K562 (cell line): ENCODE data around the gene MINDY4B. TPM values are rescaled to one million over a fixed set of nuclear protein-coding genes. Genes with fewer than 3 reads are reported as not detected.

Experiments used
- ATAC-seq: fragments of 200-7000 bp; cut with Tn5 transposase; 3 replicates; pipeline ENCODE4 v1.9.1; 2020; ENCODE audit warnings: moderate library complexity
- BruUV-seq: library from RNA; stranded (reverse); fragments of 400-500 nt; replicated peaks from 2 replicates; lab custom pipeline; 2021; lab: Mats Ljungman, UMichigan
- CTCF ChIA-PET: fragments of 300-600 bp; formaldehyde crosslinking; extraction: SDS; loops from one replicate; lab custom pipeline; 2021; ENCODE audit warnings: low intra/inter-chr PET ratio; lab: Yijun Ruan, JAX
- POLR2A ChIA-PET: fragments of 300-600, 350-650 bp; sonication (Branson Sonifier 250); formaldehyde crosslinking; extraction: SDS; loops from one replicate; lab custom pipeline; 2021; ENCODE audit warnings: antibody characterized with exemption, inconsistent platforms; lab: Yijun Ruan, JAX
- DNase-seq, 4 experiments: peaks; one replicate each; pipeline versions ENCODE4 v3.0.0 to v3.0.0-alpha.2; 2011 to 2018; ENCODE audit warnings: low spot score in 3 of 4, mixed read lengths in 3 of 4; ENCODE audit errors: extremely low read depth in 1 of 4
- FAIRE-seq: peaks from 2 replicates; lab custom pipeline; 2011; peaks lifted over from hg19 to GRCh38; lab: Jason Lieb, UNC
- H2AFZ ChIP-seq: 2 replicates; pipeline ENCODE4 v1.6.0; 2011; ENCODE audit warnings: low read depth, low read length, control low read depth, inconsistent platforms
- H3K27ac ChIP-seq: fragments of 200-600 bp; 3 replicates; pipeline ENCODE4 v1.8.0; 2011; ENCODE audit warnings: low read depth, mild to moderate bottlenecking, control low read depth, inconsistent platforms, low read length, moderate library complexity, mixed read lengths; ENCODE audit errors: extremely low read depth
- H3K27me3 ChIP-seq, 2 experiments: fragments of 300-600 bp in 1 of 2; 2 replicates in 1 of 2; 3 replicates in 1 of 2; pipeline versions ENCODE4 v1.6.0 to v1.8.0; 2011; ENCODE audit warnings: inconsistent platforms in 2 of 2, low read length in 2 of 2, mild to moderate bottlenecking in 1 of 2, mixed read lengths in 1 of 2, moderate library complexity in 1 of 2; ENCODE audit not compliant: control insufficient read depth in 2 of 2, insufficient read depth in 2 of 2
- H3K36me3 ChIP-seq: fragments of 300-600 bp; 3 replicates; pipeline ENCODE4 v1.8.0; 2011; ENCODE audit warnings: mild to moderate bottlenecking, low read length, inconsistent platforms; ENCODE audit not compliant: control insufficient read depth, insufficient read depth
- H3K4me1 ChIP-seq, 2 experiments: fragments of 200-600 bp in 1 of 2; replicated peaks in 1 of 2; 2 replicates in 1 of 2; 3 replicates in 1 of 2; pipeline versions ENCODE4 v1.5.1 to v1.8.0; 2011; ENCODE audit warnings: inconsistent platforms in 2 of 2, low read length in 2 of 2, mild to moderate bottlenecking in 1 of 2, mixed read lengths in 1 of 2, moderate library complexity in 1 of 2; ENCODE audit not compliant: control insufficient read depth in 2 of 2, insufficient read depth in 2 of 2
- H3K4me2 ChIP-seq: 2 replicates; pipeline ENCODE4 v1.6.1; 2011; ENCODE audit warnings: low read length, control low read depth, inconsistent platforms, mixed read lengths; ENCODE audit not compliant: insufficient read depth
- H3K4me3 ChIP-seq: fragments of 200-600 bp; sonication (generic), shearing (Covaris generic); 2 replicates; pipeline ENCODE4 v1.5.1; 2016; ENCODE audit warnings: control low read depth, inconsistent platforms
- H3K79me2 ChIP-seq: fragments of 200-600 bp; 3 replicates; pipeline ENCODE4 v1.8.0; 2011; ENCODE audit warnings: low read length, inconsistent platforms; ENCODE audit not compliant: control insufficient read depth, insufficient read depth
- H3K9ac ChIP-seq, 2 experiments: 2 replicates each; pipeline versions ENCODE4 v1.6.0 to v1.6.1; 2011; ENCODE audit warnings: low read depth in 2 of 2, low read length in 2 of 2, control low read depth in 1 of 2, inconsistent platforms in 1 of 2, mild to moderate bottlenecking in 1 of 2, mixed read lengths in 1 of 2; ENCODE audit not compliant: insufficient read depth in 1 of 2
- H3K9me1 ChIP-seq: one replicate; pipeline ENCODE4 v1.6.0; 2011; ENCODE audit warnings: inconsistent platforms, mild to moderate bottlenecking, low read length, moderate library complexity; ENCODE audit not compliant: control insufficient read depth, insufficient read depth
- H3K9me3 ChIP-seq: replicated peaks from 2 replicates; pipeline ENCODE4 v1.5.1; 2011; ENCODE audit warnings: low read depth, low read length, inconsistent platforms; ENCODE audit not compliant: control insufficient read depth, insufficient read depth
- H4K20me1 ChIP-seq: replicated peaks from 2 replicates; pipeline ENCODE4 v1.6.1; 2011; ENCODE audit warnings: low read length, inconsistent platforms, mixed read lengths; ENCODE audit not compliant: control insufficient read depth, insufficient read depth
- HNRNPH1 ChIP-seq: fragments of 200-400 bp; formaldehyde crosslinking; optimal IDR thresholded peaks from 2 replicates; pipeline ENCODE3; 2017; ENCODE audit warnings: low read depth, mild to moderate bottlenecking, low read length, moderate library complexity
- MTA1 ChIP-seq: fragments of 450-650 bp; IDR thresholded peaks from 2 replicates; pipeline ENCODE4 v1.6.1; 2017; ENCODE audit warnings: borderline replicate concordance
- NUFIP1 ChIP-seq: fragments of 450-650 bp; IDR thresholded peaks from 2 replicates; pipeline ENCODE4 v1.6.1; 2018; ENCODE audit not compliant: partially characterized antibody
- VEZF1 ChIP-seq: fragments of 200-800 bp; sonication (Bioruptor generic); IDR thresholded peaks from 2 replicates; pipeline ENCODE4 v1.6.1; 2017; ENCODE audit warnings: missing genetic modification characterization, missing compliant biosample characterization
- ZNF407 ChIP-seq: fragments of 450-650 bp; IDR thresholded peaks from 2 replicates; pipeline ENCODE4 v1.6.1; 2016; ENCODE audit warnings: low read depth
- WGBS: fragments of 100-300 bp; shearing (Covaris generic); methylation state at CpG from one replicate; pipeline ENCODE4 v1.1.6; 2016; ENCODE audit warnings: low coverage, mixed read lengths; ENCODE audit not compliant: insufficient coverage; ENCODE audit errors: missing lambda C conversion rate; 5-methylcytosine and 5-hydroxymethylcytosine counted together
- in situ Hi-C: fragments of 300-500 bp; cut with MboI; formaldehyde crosslinking; loops from 4 replicates; pipeline ENCODE4 v1.15.0; 2018; ENCODE audit warnings: inconsistent platforms, mixed read lengths
- intact Hi-C: fragments of 100-400 bp; cut with micrococcal nuclease; formaldehyde crosslinking; loops from 2 replicates; pipeline ENCODE4 v1.14.2; 2022
- polyA plus RNA-seq, 8 experiments: library from polyadenylated mRNA; depleted of rRNA in 4 of 8; stranded (reverse) in 5 of 8; unstranded in 3 of 8; fragments of >200 nt; fragmentation: Nextera tagmentation in 2 of 8; fragmentation: Illumina TruSeq in 1 of 8; extraction: Ambion mirVana in 2 of 8; extraction: Trizol in 1 of 8; gene quantifications; 2 replicates each; pipeline versions ENCODE4 v1.2.1 to v1.2.3, GENCODE V29; 2011 to 2014; ENCODE audit warnings: inconsistent platforms in 1 of 8, missing spikeins in 1 of 8
- total RNA-seq, 7 experiments: library from RNA; depleted of rRNA in 6 of 7; stranded (reverse); fragments of >200 nt in 6 of 7; fragmentation: Illumina TruSeq in 2 of 7; extraction: Trizol in 2 of 7; gene quantifications; 2 replicates each; pipeline versions ENCODE4 v1.2.1 to v1.2.3, GENCODE V29; 2011 to 2021; ENCODE audit warnings: low replicate concordance in 1 of 7

MINDY4B gene
- total and polyA plus RNA-seq, 9 of the 15 experiments (the other 6 are each of a cell fraction or from before 2014, with no cell fraction given), result not detected

- POLR2A ChIA-PET, result interaction anchor here (0.6 kb wide), 1 partner anchor 9 kb away, joined by 3 read pairs; no protein-coding TSS in a partner anchor
- Histone ChIP-seq H4K20me1 (no peaks in the 10 kb centered on the region), H3K4me1 (no peaks in the 10 kb centered on the region), H3K79me2 (no peaks in the 10 kb centered on the region), H3K4me2 (no peak overlapping the region), H3K4me3 (no peak overlapping the region), H3K27ac (no peak overlapping the region), H3K27me3 (peaks cover 23 to 32% of the 10 kb centered on the region in 2 experiments), H3K36me3 (no peaks in the 10 kb centered on the region), H3K9me1 (no peaks in the 10 kb centered on the region), H2AFZ (no peak overlapping the region), H3K9ac (no peak overlapping the region), H3K9me3 (no peaks in the 10 kb centered on the region)
- intact Hi-C loops (no loop called here), in situ Hi-C loops (no loop called here)
- ATAC-seq (no peak), FAIRE-seq (no peak), DNase-seq (no peak)
- no TSS peak for BruUV-seq
- TF ChIP-seq NUFIP1, result no peak
- WGBS, result 0% methylated on average over 3 of the region's 3 CpGs
- CTCF ChIA-PET, result no interaction called here
Observed at GRCh38 chr3:150885535-150885934, 19.7 kb downstream of the MINDY4B start.

GRCh38 chr3:150878996-150879575 is 26.2 kb downstream of the MINDY4B start:
- POLR2A ChIA-PET, result interaction anchor here (0.9 kb wide), 1 partner anchor 30 kb away, joined by 3 read pairs; no protein-coding TSS in a partner anchor
- CTCF ChIA-PET, result no interaction called here
- Histone ChIP-seq H4K20me1 (no peaks in the 10 kb centered on the region), H3K9ac (no peak overlapping the region), H3K79me2 (no peaks in the 10 kb centered on the region), H2AFZ (no peak overlapping the region), H3K27me3 (peaks cover 10 to 22% of the 10 kb centered on the region in 2 experiments), H3K9me3 (no peaks in the 10 kb centered on the region), H3K27ac (no peak overlapping the region), H3K4me2 (no peak overlapping the region), H3K4me1 (no peaks in the 10 kb centered on the region), H3K36me3 (no peaks in the 10 kb centered on the region), H3K9me1 (no peaks in the 10 kb centered on the region), H3K4me3 (no peak overlapping the region)
- intact Hi-C loops (no loop called here), in situ Hi-C loops (no loop called here)
- BruUV-seq, result no TSS peak
- TF ChIP-seq MTA1 (no peak), HNRNPH1 (no peak), ZNF407 (no peak), VEZF1 (CRISPR knock-in tag) (no peak)
- ATAC-seq, result no peak
- DNase-seq, result no peak
- 3% methylated on average over 2 of the region's 2 CpGs for WGBS
- no peak for FAIRE-seq
